ENCODE data around the gene RBKS. TPM values are rescaled to one million over a fixed set of nuclear protein-coding genes. Genes with fewer than 3 reads are reported as not detected.

The RBKS gene
- total RNA-seq, 1 donor from 2014 or later = 1.8 TPM

DNA sequence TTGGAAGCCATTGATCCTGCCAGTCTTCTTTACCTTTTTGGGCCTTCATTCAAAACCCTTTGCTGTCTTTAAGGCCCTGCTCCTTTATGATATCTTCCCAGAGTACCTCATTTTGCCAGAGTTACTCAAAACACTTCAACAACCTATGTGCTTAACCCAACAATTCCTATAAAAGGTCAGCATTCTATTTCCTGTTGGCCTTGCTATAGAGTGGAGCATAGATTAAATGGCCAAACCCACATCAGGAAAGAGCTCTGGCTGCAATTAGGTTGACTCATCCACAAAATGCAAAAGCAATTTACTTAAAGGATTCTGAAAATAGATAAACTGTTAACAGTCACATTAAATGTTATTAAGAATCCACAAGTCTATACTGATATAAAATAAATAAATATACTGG lies 97.4 kb downstream of the RBKS start:
- Histone ChIP-seq H3K4me3 (ENCODE audit: low read depth, low read length) (no peak overlapping the region), H3K27me3 (ENCODE audit: control insufficient read depth, insufficient read depth, low read length) (no peaks in the 10 kb centered on the region), H3K36me3 (ENCODE audit: control insufficient read depth, insufficient read depth, low read length) (no peaks in the 10 kb centered on the region)
- TF ChIP-seq CTCF (IDR thresholded peaks at IDR 0.05; ENCODE audit: insufficient read depth, low read length, poor library complexity, severe bottlenecking) = no peak
- no peak for DNase-seq (ENCODE audit: low read depth)

GRCh38 chr2:27790796-27791195 lies 99.4 kb downstream of the RBKS start:
- Histone ChIP-seq H3K36me3 (ENCODE audit: control insufficient read depth, insufficient read depth, low read length) (no peaks in the 10 kb centered on the region), H3K27me3 (ENCODE audit: control insufficient read depth, insufficient read depth, low read length) (no peaks in the 10 kb centered on the region), H3K4me3 (ENCODE audit: low read depth, low read length) (no peak overlapping the region)
- no peak for DNase-seq (ENCODE audit: low read depth)
- no peak for TF ChIP-seq CTCF (IDR thresholded peaks at IDR 0.05; ENCODE audit: insufficient read depth, low read length, poor library complexity, severe bottlenecking)

DNA sequence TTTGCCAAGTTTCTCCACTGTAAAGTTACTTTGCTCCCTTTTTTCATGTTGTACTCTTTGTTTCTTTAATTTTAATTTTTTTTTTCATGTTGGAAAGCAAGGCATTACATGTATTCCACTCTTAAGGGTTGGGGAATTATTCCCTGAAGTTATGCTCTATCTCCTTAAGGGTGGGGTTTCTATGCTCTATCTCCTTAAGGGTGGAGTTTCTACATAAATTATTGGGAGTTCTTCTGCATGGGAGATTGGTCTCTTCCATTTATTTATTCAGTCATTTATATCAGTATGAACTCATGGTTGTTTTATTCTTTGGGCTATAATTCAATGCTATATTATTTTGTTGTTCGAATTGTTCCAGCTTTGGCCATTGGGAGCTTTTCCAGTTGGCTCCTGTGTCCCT lies 107.5 kb downstream of the RBKS start:
- Histone ChIP-seq H3K27me3 (ENCODE audit: control insufficient read depth, insufficient read depth, low read length) (no peaks in the 10 kb centered on the region), H3K4me3 (ENCODE audit: low read depth, low read length) (no peak overlapping the region), H3K36me3 (ENCODE audit: control insufficient read depth, insufficient read depth, low read length) (no peaks in the 10 kb centered on the region)
- no peak for DNase-seq (ENCODE audit: low read depth)
- TF ChIP-seq CTCF (IDR thresholded peaks at IDR 0.05; ENCODE audit: insufficient read depth, low read length, poor library complexity, severe bottlenecking) = no peak

DNA sequence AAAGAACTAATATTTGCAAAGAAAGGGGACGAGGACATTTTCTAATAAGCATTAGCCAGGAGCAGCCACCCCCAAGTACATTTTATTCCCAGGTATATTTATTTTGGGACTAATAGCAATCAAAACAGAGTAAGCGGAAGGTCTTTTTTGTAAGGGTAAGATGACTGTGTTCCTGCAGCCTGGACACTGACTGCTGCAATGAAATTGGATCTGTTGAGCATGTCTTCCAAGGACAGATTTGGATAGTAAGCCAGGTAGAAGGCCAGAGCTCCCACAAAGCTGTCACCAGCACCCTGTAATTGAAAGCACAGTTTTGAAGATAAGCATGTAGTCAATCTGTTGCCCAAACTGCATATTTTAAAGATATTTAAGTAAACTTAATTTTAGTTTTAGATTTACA lies 108.7 kb downstream of the RBKS start:
- no peak for TF ChIP-seq CTCF (IDR thresholded peaks at IDR 0.05; ENCODE audit: insufficient read depth, low read length, poor library complexity, severe bottlenecking)
- H3K27me3 ChIP-seq (ENCODE audit: control insufficient read depth, insufficient read depth, low read length) = no peaks in the 10 kb centered on the region
- no peak overlapping the region for H3K4me3 ChIP-seq (ENCODE audit: low read depth, low read length)
- DNase-seq (ENCODE audit: low read depth) = no peak
- no peaks in the 10 kb centered on the region for H3K36me3 ChIP-seq (ENCODE audit: control insufficient read depth, insufficient read depth, low read length)

GRCh38 chr2:27779417-27780055 lies 110.7 kb downstream of the RBKS start:
- Histone ChIP-seq H3K4me3 (ENCODE audit: low read depth, low read length) (no peak overlapping the region), H3K27me3 (ENCODE audit: control insufficient read depth, insufficient read depth, low read length) (no peaks in the 10 kb centered on the region), H3K36me3 (ENCODE audit: control insufficient read depth, insufficient read depth, low read length) (no peaks in the 10 kb centered on the region)
- no peak for DNase-seq (ENCODE audit: low read depth)
- TF ChIP-seq CTCF (IDR thresholded peaks at IDR 0.05; ENCODE audit: insufficient read depth, low read length, poor library complexity, severe bottlenecking) = no peak

DNA sequence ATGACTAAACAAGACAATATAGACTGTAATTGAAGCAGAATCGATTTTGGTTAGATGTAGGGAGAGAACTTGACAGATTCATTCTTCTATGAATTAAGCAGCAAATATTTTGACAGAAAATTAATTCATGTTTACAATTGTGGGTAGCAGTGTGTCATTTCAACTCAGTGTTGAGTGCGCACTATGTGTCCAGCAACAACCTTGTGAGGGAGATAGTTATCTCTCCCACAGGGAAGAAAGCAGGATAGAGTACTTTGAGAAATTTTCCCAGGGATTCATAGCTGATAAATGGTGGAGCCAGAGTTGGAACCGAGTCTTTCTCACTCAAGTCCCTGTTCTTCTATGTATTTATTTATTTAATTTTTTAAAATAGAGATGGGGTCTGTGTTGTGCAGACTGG lies 113.5 kb downstream of the RBKS start:
- no peaks in the 10 kb centered on the region for H3K27me3 ChIP-seq (ENCODE audit: control insufficient read depth, insufficient read depth, low read length)
- no peaks in the 10 kb centered on the region for H3K36me3 ChIP-seq (ENCODE audit: control insufficient read depth, insufficient read depth, low read length)
- H3K4me3 ChIP-seq (ENCODE audit: low read depth, low read length) = no peak overlapping the region
- TF ChIP-seq CTCF (IDR thresholded peaks at IDR 0.05; ENCODE audit: insufficient read depth, low read length, poor library complexity, severe bottlenecking) = no peak
- no peak for DNase-seq (ENCODE audit: low read depth)
